ENCODE data around the gene CCDC201. TPM values are rescaled to one million over a fixed set of nuclear protein-coding genes. Genes with fewer than 3 reads are reported as not detected.
"Not testable (repeated sequence)": the region's sequence is repeated elsewhere in the genome, so short reads cannot be mapped to it uniquely, and the experiment has no call there.

Gene CCDC201
- polyA plus RNA-seq, 2 of the 4 experiments (the other 2 are of a cell fraction) = 0.03 TPM; not detected in 1

- Histone ChIP-seq H3K9me3 (no peaks in the 10 kb centered on the region), H3K4me3 (no peak overlapping the region), H3K4me1 (no peaks in the 10 kb centered on the region), H3K4me2 (no peak overlapping the region), H3K27ac (no peak overlapping the region)
- TF ChIP-seq ZNF302 (CRISPR knock-in tag; IDR thresholded peaks at IDR 0.05) = no peak
- no peak for TF ChIP-seq KDM5A (IDR thresholded peaks at IDR 0.05)
- no peak for TF ChIP-seq ZSCAN20 (CRISPR knock-in tag; IDR thresholded peaks at IDR 0.05)
- no peak for TF ChIP-seq RFX5 (IDR thresholded peaks at IDR 0.05)
- no peak for TF ChIP-seq BCL3 (IDR thresholded peaks at IDR 0.05)
- TF ChIP-seq CHD2 (IDR thresholded peaks at IDR 0.05; ENCODE audit: low read length, partially characterized antibody) = no peak
- no peak for TF ChIP-seq MAX (IDR thresholded peaks at IDR 0.05)
- TF ChIP-seq MYC (IDR thresholded peaks at IDR 0.05; ENCODE audit: borderline replicate concordance, low read length) = no peak
- TF ChIP-seq HMGXB4 (CRISPR knock-in tag; IDR thresholded peaks at IDR 0.05; ENCODE audit: borderline replicate concordance) = no peak
- no peak for TF ChIP-seq CEBPB (IDR thresholded peaks at IDR 0.05)
- TF ChIP-seq HOXB5 (CRISPR knock-in tag; IDR thresholded peaks at IDR 0.05) = no peak
- no peak for TF ChIP-seq TFCP2L1 (CRISPR knock-in tag; IDR thresholded peaks at IDR 0.05)
- no peak for TF ChIP-seq RARB (CRISPR knock-in tag; IDR thresholded peaks at IDR 0.05)
- TF ChIP-seq MAZ (IDR thresholded peaks at IDR 0.05; ENCODE audit: borderline replicate concordance, low read depth, low read length) = no peak
- TF ChIP-seq RCOR1 (IDR thresholded peaks at IDR 0.05; ENCODE audit: low read depth, low read length) = no peak
- no peak for TF ChIP-seq ESRRA (IDR thresholded peaks at IDR 0.05; ENCODE audit: borderline replicate concordance, low read length)
- no peak for TF ChIP-seq ELK1 (IDR thresholded peaks at IDR 0.05; ENCODE audit: low read depth, low read length)
- no peak for TF ChIP-seq JUNB (IDR thresholded peaks at IDR 0.05)
- no peak for TF ChIP-seq JUN (IDR thresholded peaks at IDR 0.05)
- ChIA-PET CTCF (interaction anchor here (0.7 kb wide), 1 partner anchor 43 kb away, joined by 4 read pairs; no protein-coding TSS in a partner anchor), POLR2A (no interaction called here)
- WGBS (ENCODE audit: missing lambda C conversion rate) = 89% methylated on average over 15 of the region's 24 CpGs
- FAIRE-seq (no peak), DNase-seq (ENCODE audit: low read depth in 1 of 2, low spot score in 1 of 2) (no peak), ATAC-seq (no peak)
Measured at GRCh38 chr7:45812946-45813345, 59.9 kb downstream of the CCDC201 start.

- CTCF ChIA-PET; H3K4me2 ChIP-seq; H3K27ac ChIP-seq; ATAC-seq; H3K4me3 ChIP-seq; DNase-seq (ENCODE audit: low read depth in 1 of 2, low spot score in 1 of 2); H3K9me3 ChIP-seq; POLR2A ChIA-PET; H3K4me1 ChIP-seq; FAIRE-seq: not testable (repeated sequence)
- WGBS (ENCODE audit: missing lambda C conversion rate) = 95% methylated on average over 18 of the region's 26 CpGs
Measured at GRCh38 chr7:45811652-45812234, 61.1 kb downstream of the CCDC201 start.

- POLR2A ChIA-PET; CTCF ChIA-PET; H3K4me1 ChIP-seq; DNase-seq (ENCODE audit: low read depth in 1 of 2, low spot score in 1 of 2); FAIRE-seq; H3K4me2 ChIP-seq; H3K9me3 ChIP-seq; ATAC-seq; H3K27ac ChIP-seq; H3K4me3 ChIP-seq: not testable (repeated sequence)
- 88% methylated on average over 26 of the region's 28 CpGs for WGBS (ENCODE audit: missing lambda C conversion rate)
Measured at GRCh38 chr7:45810451-45811005, 62.4 kb downstream of the CCDC201 start.

Small RNAs within 50 kb of the gene (small RNA-seq; reads per million reads assigned to genes)
- 0 to 0.43 (median 0) reads per million in 6 experiments for gene RNU6-326P

Other genes starting within 250 kb of the CCDC201 start
- 8.4 and 16.9 TPM in 2 replicates for gene IGFBP1, start 15.4 kb upstream of the CCDC201 start, polyA plus RNA-seq (2011; rRNA removed)
- 2.7 to 4.4 TPM (median 4.2 TPM) in 3 replicates for gene IGFBP1, start 15.4 kb upstream of the CCDC201 start, polyA plus RNA-seq (2017; fragmentation: RNase III; extraction: RNeasy Plus Mini Kit Qiagen cat#74134 plus additional on column Dnase treatment)
- 291 and 316 TPM in 2 replicates for gene IGFBP3, start 48.2 kb upstream of the CCDC201 start, polyA plus RNA-seq (2011; rRNA removed)
- 153 to 187 TPM (median 159 TPM) in 3 replicates for gene IGFBP3, start 48.2 kb upstream of the CCDC201 start, polyA plus RNA-seq (2017; fragmentation: RNase III; extraction: RNeasy Plus Mini Kit Qiagen cat#74134 plus additional on column Dnase treatment)

All from A549 (cell line).